Neural cell (in vitro differentiated cells): Measurements from ENCODE around the gene JPH2.

Experiments
- EZH2 ChIP-seq: fragments of 200-600, 300-800 bp; shearing (Covaris generic), sonication (generic); IDR thresholded peaks from 2 replicates; pipeline ENCODE4 v1.6.1; 2014; ENCODE audit warnings: antibody characterized with exemption, low read length, borderline replicate concordance, mild to moderate bottlenecking; ENCODE audit not compliant: insufficient read depth, poor library complexity, severe bottlenecking
- TF ChIP-seq, protein P1 (sequence below): IDR thresholded peaks from 2 replicates; pipeline ENCODE4 v1.6.1; 2012; ENCODE audit warnings: borderline replicate concordance
- TF ChIP-seq, protein P2 (sequence below): fragments of 450-650 bp; IDR thresholded peaks from 2 replicates; pipeline ENCODE4 v1.5.1; 2014; ENCODE audit warnings: antibody characterized with exemption, mild to moderate bottlenecking, moderate library complexity; ENCODE audit not compliant: poor library complexity, severe bottlenecking

DNA sequence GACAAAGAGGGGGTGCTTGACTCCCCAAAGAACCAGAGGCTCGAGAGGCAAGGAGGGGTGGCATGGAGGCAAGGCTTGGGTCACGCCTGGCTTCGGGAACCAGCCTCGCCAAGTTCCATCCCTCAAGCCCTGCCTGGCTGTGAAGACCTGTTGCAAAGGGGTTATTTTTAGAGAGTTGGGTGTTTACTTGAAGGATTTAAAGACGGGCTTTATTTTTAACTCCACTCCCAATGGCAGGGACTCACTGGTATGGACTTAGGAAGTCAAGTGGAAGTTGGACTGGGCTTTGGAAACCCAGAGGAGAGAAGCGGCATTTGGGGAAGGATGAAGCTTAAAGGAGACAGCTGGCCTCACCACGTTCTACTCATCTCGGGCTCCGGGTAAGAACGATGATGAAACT is 43.1 kb downstream of the JPH2 start:
- TF ChIP-seq, protein P1, sequence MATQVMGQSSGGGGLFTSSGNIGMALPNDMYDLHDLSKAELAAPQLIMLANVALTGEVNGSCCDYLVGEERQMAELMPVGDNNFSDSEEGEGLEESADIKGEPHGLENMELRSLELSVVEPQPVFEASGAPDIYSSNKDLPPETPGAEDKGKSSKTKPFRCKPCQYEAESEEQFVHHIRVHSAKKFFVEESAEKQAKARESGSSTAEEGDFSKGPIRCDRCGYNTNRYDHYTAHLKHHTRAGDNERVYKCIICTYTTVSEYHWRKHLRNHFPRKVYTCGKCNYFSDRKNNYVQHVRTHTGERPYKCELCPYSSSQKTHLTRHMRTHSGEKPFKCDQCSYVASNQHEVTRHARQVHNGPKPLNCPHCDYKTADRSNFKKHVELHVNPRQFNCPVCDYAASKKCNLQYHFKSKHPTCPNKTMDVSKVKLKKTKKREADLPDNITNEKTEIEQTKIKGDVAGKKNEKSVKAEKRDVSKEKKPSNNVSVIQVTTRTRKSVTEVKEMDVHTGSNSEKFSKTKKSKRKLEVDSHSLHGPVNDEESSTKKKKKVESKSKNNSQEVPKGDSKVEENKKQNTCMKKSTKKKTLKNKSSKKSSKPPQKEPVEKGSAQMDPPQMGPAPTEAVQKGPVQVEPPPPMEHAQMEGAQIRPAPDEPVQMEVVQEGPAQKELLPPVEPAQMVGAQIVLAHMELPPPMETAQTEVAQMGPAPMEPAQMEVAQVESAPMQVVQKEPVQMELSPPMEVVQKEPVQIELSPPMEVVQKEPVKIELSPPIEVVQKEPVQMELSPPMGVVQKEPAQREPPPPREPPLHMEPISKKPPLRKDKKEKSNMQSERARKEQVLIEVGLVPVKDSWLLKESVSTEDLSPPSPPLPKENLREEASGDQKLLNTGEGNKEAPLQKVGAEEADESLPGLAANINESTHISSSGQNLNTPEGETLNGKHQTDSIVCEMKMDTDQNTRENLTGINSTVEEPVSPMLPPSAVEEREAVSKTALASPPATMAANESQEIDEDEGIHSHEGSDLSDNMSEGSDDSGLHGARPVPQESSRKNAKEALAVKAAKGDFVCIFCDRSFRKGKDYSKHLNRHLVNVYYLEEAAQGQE: no peak
- TF ChIP-seq EZH2: no peak
- TF ChIP-seq, protein P2, sequence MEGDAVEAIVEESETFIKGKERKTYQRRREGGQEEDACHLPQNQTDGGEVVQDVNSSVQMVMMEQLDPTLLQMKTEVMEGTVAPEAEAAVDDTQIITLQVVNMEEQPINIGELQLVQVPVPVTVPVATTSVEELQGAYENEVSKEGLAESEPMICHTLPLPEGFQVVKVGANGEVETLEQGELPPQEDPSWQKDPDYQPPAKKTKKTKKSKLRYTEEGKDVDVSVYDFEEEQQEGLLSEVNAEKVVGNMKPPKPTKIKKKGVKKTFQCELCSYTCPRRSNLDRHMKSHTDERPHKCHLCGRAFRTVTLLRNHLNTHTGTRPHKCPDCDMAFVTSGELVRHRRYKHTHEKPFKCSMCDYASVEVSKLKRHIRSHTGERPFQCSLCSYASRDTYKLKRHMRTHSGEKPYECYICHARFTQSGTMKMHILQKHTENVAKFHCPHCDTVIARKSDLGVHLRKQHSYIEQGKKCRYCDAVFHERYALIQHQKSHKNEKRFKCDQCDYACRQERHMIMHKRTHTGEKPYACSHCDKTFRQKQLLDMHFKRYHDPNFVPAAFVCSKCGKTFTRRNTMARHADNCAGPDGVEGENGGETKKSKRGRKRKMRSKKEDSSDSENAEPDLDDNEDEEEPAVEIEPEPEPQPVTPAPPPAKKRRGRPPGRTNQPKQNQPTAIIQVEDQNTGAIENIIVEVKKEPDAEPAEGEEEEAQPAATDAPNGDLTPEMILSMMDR: no peak
